Pancreas (tissue), 10 donors: ENCODE measurements around the gene DACH1. TPM values are rescaled to one million over a fixed set of nuclear protein-coding genes. Genes with fewer than 3 reads are reported as not detected.

Experiments used
- ATAC-seq, 4 donors: fragments of 200-7000 bp; cut with Tn5 transposase; one replicate each; pipeline versions ENCODE4 v1.8.0 to v1.9.1; 2020; ENCODE audit warnings: mild to moderate bottlenecking in 4 of 4, moderate library complexity in 4 of 4
- DNase-seq, 6 donors: peaks; one replicate each; pipeline ENCODE4 v3.0.0-alpha.2; 2020
- FAIRE-seq: peaks from 2 replicates; lab custom pipeline; 2012; peaks lifted over from hg19 to GRCh38; lab: Jason Lieb, UNC
- H3K27ac ChIP-seq, 4 donors: fragments of 200-600 bp; sonication (generic); 1 replicate in 3 of 4; 2 replicates in 1 of 4; pipeline versions ENCODE4 v1.5.0 to v1.8.0; 2020
- H3K27me3 ChIP-seq, 4 donors: fragments of 200-600 bp; one replicate each; pipeline ENCODE4 v1.8.0; 2021
- H3K36me3 ChIP-seq, 3 donors: fragments of 200-600 bp; sonication (generic) in 1 of 3; one replicate each; pipeline versions ENCODE4 v1.5.0 to v1.8.0; 2020 to 2021
- H3K4me1 ChIP-seq, 3 donors: fragments of 200-600 bp; one replicate each; pipeline ENCODE4 v1.8.0; 2021
- H3K4me3 ChIP-seq, 4 donors: fragments of 200-600 bp; sonication (generic) in 2 of 4; one replicate each; pipeline versions ENCODE4 v1.5.0 to v1.8.0; 2020 to 2021
- H3K9me3 ChIP-seq, 4 donors: fragments of 200-600 bp; one replicate each; pipeline ENCODE4 v1.8.0; 2021
- WGBS, 2 donors: extraction: QIAGEN DNeasy Blood & Tissue Kit; methylation state at CpG; one replicate each; pipeline ENCODE4 v1.1.7; 2013; 5-methylcytosine and 5-hydroxymethylcytosine counted together
- intact Hi-C, 3 donors: fragments of 100-400 bp; cut with DNase I; formaldehyde crosslinking; loops; one replicate each; pipeline versions ENCODE4 v1.11.1 to v1.14.2; 2022
- polyA plus RNA-seq, 2 donors: library from polyadenylated mRNA; stranded (reverse); fragments of 200-250 nt; gene quantifications; one replicate each; pipeline ENCODE4 v1.2.3, GENCODE V29; 2013
- total RNA-seq, 6 donors: library from RNA; stranded (reverse); fragmentation: NEBNext Ultra II Directional in 4 of 6; extraction: Animal tissue kit (Norgen Biotek cat#: 25700) in 4 of 6; gene quantifications; one replicate each; pipeline versions ENCODE4 v1.2.1 to v1.2.4, GENCODE V29; 2021 to 2023
- TF ChIP-seq, protein P1 (sequence below), 4 donors: fragments of 200-600 bp; sonication (generic) in 3 of 4; IDR thresholded peaks; one replicate each; pipeline versions ENCODE4 v1.5.0 to v1.8.0; 2021; ENCODE audit warnings: antibody characterized with exemption in 4 of 4
- donor health status: healthy with polysubstance abuse.
- donor health status: DM: no; HTN: no; CAD: no; lungs with moderate emphysema.
- donor health status: DM: no; HTN: no; CAD: no.
- donor health status: control.
- donor health status: control.
- donor health status: Bipolar disorder and iron deficiency.
- donor health status: DM: yes; HTN: yes; CAD: no.
- donor health status: DM: no; HTN: no; CAD: no.
- donor health status: DM: no; HTN: no; CAD: no.
- donor health status: DM: yes; HTN: yes; CAD: no.

DACH1 gene
- total and polyA plus RNA-seq, 8 donors = 0.73 to 5.5 (median 1.7) TPM

GRCh38 chr13:71645467-71645866 lies 221.5 kb downstream of the DACH1 start:
- H3K27me3 ChIP-seq = no peaks in the 10 kb centered on the region
- ATAC-seq (no peak), DNase-seq (no peak), FAIRE-seq (no peak)
- no peaks in the 10 kb centered on the region for H3K36me3 ChIP-seq
- 55 to 62% methylated on average over 3 of the region's 3 CpGs for WGBS, 2 donors
- no peaks in the 10 kb centered on the region for H3K9me3 ChIP-seq
- TF ChIP-seq, protein P1, sequence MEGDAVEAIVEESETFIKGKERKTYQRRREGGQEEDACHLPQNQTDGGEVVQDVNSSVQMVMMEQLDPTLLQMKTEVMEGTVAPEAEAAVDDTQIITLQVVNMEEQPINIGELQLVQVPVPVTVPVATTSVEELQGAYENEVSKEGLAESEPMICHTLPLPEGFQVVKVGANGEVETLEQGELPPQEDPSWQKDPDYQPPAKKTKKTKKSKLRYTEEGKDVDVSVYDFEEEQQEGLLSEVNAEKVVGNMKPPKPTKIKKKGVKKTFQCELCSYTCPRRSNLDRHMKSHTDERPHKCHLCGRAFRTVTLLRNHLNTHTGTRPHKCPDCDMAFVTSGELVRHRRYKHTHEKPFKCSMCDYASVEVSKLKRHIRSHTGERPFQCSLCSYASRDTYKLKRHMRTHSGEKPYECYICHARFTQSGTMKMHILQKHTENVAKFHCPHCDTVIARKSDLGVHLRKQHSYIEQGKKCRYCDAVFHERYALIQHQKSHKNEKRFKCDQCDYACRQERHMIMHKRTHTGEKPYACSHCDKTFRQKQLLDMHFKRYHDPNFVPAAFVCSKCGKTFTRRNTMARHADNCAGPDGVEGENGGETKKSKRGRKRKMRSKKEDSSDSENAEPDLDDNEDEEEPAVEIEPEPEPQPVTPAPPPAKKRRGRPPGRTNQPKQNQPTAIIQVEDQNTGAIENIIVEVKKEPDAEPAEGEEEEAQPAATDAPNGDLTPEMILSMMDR (IDR thresholded peaks at IDR 0.05) = no peak
- H3K4me3 ChIP-seq = no peak overlapping the region
- H3K4me1 ChIP-seq = no peaks in the 10 kb centered on the region
- intact Hi-C loops = no loop called here
- no peak overlapping the region for H3K27ac ChIP-seq

DNA sequence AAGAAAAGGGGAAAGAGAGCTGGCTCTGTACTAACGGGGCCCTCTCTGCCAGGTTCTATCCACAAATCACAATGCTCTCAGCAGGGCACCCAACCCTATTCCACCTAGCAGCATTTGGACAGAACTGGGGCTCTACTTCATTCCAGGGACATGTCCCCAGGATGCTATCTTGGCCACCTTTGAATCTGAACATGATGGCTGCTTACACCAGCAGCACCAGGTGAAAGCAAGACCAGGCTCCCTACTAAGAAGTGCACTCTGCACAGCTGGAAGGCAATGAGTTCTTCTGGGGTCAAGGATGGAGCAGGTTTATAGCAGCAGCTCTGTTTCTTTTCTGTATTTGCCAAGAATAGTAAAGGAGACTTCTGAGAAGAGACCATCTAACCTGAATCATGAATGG lies 222.4 kb downstream of the DACH1 start:
- FAIRE-seq (no peak), ATAC-seq (no peak), DNase-seq (no peak)
- Histone ChIP-seq H3K27me3 (no peaks in the 10 kb centered on the region), H3K4me3 (no peak overlapping the region), H3K27ac (no peak overlapping the region), H3K9me3 (no peaks in the 10 kb centered on the region), H3K36me3 (no peaks in the 10 kb centered on the region), H3K4me1 (no peaks in the 10 kb centered on the region)
- WGBS, 2 donors = 66 to 67% methylated on average over 1 of the region's 1 CpG
- intact Hi-C loops = no loop called here
- TF ChIP-seq, protein P1 (IDR thresholded peaks at IDR 0.05) = no peak

- no peak for FAIRE-seq
- TF ChIP-seq, protein P1 (IDR thresholded peaks at IDR 0.05) = no peak
- no peaks in the 10 kb centered on the region for H3K4me1 ChIP-seq
- no peaks in the 10 kb centered on the region for H3K27me3 ChIP-seq
- no peak overlapping the region for H3K27ac ChIP-seq
- H3K4me3 ChIP-seq = no peak overlapping the region
- no peaks in the 10 kb centered on the region for H3K36me3 ChIP-seq
- WGBS, 2 donors = 44 to 46% methylated on average over 4 of the region's 4 CpGs
- no peaks in the 10 kb centered on the region for H3K9me3 ChIP-seq
- ATAC-seq = no peak
- no peak for DNase-seq
- intact Hi-C loops = no loop called here
Measured at GRCh38 chr13:71643448-71643860, 223.6 kb downstream of the DACH1 start.

- H3K27me3 ChIP-seq = no peaks in the 10 kb centered on the region
- H3K36me3 ChIP-seq = no peaks in the 10 kb centered on the region
- H3K4me1 ChIP-seq = no peaks in the 10 kb centered on the region
- H3K9me3 ChIP-seq = no peaks in the 10 kb centered on the region
- FAIRE-seq (no peak), ATAC-seq (no peak), DNase-seq (no peak)
- H3K4me3 ChIP-seq = no peak overlapping the region
- WGBS, 2 donors = 41 to 45% methylated on average over 1 of the region's 1 CpG
- TF ChIP-seq, protein P1 (IDR thresholded peaks at IDR 0.05) = no peak
- H3K27ac ChIP-seq = no peak overlapping the region
- intact Hi-C loops = no loop called here
Measured at GRCh38 chr13:71638751-71639150, 228.3 kb downstream of the DACH1 start.

DNA sequence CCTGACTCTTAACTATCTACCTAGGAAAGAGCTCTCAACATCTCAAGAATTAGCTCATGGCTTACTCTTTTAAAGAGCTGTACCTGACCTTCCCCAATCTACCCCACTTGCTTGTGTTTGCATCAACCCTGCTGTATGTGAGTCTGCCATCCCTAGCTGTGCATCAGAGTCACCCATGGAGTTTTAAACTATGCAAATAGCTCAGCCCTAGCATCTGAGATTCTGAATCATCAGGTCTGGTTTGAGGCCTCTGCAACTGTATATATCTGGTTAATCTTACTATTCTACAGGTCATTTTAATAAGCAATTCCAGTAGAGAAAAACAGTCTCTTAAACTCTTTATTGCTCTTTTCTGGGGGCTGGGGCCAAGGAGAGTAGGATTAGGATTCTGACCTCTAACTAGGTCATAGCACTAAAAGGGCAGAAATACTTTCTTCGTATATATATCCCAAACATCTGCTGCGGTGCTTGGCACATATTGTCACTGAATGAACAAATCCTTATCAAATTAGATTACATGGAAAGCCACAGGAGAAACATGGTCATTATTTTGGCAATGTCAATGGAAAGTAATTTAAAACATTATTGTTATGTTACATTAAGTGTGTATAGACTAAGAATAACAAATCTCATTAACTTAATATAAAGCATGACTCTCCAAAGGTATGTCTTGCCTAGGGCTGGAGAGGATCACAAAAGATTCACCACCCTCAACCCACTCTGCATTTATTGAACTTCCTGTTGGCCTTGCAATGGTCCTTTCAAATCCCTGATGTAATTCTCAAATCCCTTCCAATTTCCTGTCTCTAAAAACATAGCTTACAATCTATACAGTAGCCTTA lies 232.2 kb downstream of the DACH1 start:
- ATAC-seq = no peak
- DNase-seq = no peak
- H3K27ac ChIP-seq = no peak overlapping the region
- H3K36me3 ChIP-seq = no peaks in the 10 kb centered on the region
- 44 to 48% methylated on average over 2 of the region's 2 CpGs for WGBS, 2 donors
- no peak for FAIRE-seq
- no peaks in the 10 kb centered on the region for H3K27me3 ChIP-seq
- H3K9me3 ChIP-seq = no peaks in the 10 kb centered on the region
- H3K4me1 ChIP-seq = no peaks in the 10 kb centered on the region
- H3K4me3 ChIP-seq = no peak overlapping the region
- intact Hi-C loops = no loop called here
- TF ChIP-seq, protein P1 (IDR thresholded peaks at IDR 0.05) = no peak
